Keratinocyte (primary cell): ENCODE measurements around the gene DCLK2.

Experiments used
- CTCF ChIP-seq, 3 experiments: IDR thresholded peaks in 1 of 3; conservative IDR thresholded peaks in 1 of 3; optimal IDR thresholded peaks in 1 of 3; 2 replicates in 2 of 3; 3 replicates in 1 of 3; pipeline versions ENCODE3 to v1.5.1; 2011; ENCODE audit warnings: low read length in 3 of 3, mild to moderate bottlenecking in 3 of 3, moderate library complexity in 2 of 3, control low read depth in 1 of 3, inconsistent platforms in 1 of 3; ENCODE audit not compliant: insufficient read depth in 2 of 3; ENCODE audit errors: extremely low read depth in 1 of 3
- EZH2 ChIP-seq: IDR thresholded peaks from one replicate; pipeline ENCODE4 v1.6.1; 2012; ENCODE audit warnings: inconsistent platforms, mild to moderate bottlenecking, low read length, moderate library complexity

- TF ChIP-seq CTCF (optimal IDR thresholded peaks at IDR 0.05 in 1 of 3, IDR thresholded peaks at IDR 0.05 in 1 of 3, conservative IDR thresholded peaks at IDR 0.05 in 1 of 3; ENCODE audit: extremely low read depth in 1 of 3, insufficient read depth in 2 of 3, low read length in 3 of 3) (no peak), EZH2 (no peak)
These were observed 205.4 kb downstream of the DCLK2 start for GRCh38 chr4:150283689-150284088.
